ENCODE data around the gene AGAP1. TPM values are rescaled to one million over a fixed set of nuclear protein-coding genes. Genes with fewer than 3 reads are reported as not detected.

AGAP1 gene
- total RNA-seq, 1 donor from 2014 or later: 33.4 TPM

DNA sequence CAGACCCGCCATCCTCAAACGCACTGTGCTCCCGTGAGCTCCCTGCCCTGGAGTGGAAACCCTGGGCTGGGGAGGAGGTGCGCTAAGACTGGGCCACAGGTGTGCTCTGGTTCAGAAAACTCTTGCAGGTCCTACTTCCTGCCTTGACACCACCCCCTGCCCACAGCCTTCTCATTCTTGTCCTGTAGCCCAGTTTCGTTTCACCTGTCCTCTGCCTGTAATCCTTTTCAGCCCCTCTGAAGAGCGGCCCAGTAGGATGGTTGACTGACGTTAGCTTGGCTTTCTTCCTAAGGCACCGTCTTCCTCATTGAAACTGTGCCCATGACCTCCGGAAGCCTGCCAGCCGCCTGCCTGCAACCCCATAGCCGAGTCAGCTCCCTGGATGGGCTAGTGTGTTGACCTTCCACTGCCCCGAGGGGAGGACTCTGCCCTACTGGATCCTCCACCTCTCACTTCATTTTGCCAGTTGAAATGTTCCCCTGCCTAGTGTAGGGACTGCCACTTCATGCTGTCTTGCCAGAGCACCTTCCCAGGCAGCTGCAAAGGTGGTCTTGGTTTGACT is 116.9 kb downstream of the AGAP1 start:
- Histone ChIP-seq H3K9me3 (no peaks in the 10 kb centered on the region), H3K4me3 (no peak overlapping the region), H3K27ac (no peak overlapping the region), H3K4me1 (peaks cover 4% of the 10 kb centered on the region), H3K27me3 (no peaks in the 10 kb centered on the region), H3K36me3 (no peaks in the 10 kb centered on the region)
- intact Hi-C loops (cut with DNase I): no loop called here
- TF ChIP-seq, protein P1, sequence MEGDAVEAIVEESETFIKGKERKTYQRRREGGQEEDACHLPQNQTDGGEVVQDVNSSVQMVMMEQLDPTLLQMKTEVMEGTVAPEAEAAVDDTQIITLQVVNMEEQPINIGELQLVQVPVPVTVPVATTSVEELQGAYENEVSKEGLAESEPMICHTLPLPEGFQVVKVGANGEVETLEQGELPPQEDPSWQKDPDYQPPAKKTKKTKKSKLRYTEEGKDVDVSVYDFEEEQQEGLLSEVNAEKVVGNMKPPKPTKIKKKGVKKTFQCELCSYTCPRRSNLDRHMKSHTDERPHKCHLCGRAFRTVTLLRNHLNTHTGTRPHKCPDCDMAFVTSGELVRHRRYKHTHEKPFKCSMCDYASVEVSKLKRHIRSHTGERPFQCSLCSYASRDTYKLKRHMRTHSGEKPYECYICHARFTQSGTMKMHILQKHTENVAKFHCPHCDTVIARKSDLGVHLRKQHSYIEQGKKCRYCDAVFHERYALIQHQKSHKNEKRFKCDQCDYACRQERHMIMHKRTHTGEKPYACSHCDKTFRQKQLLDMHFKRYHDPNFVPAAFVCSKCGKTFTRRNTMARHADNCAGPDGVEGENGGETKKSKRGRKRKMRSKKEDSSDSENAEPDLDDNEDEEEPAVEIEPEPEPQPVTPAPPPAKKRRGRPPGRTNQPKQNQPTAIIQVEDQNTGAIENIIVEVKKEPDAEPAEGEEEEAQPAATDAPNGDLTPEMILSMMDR (IDR thresholded peaks at IDR 0.05): no peak
- DNase-seq (no peak), ATAC-seq (no peak)

DNA sequence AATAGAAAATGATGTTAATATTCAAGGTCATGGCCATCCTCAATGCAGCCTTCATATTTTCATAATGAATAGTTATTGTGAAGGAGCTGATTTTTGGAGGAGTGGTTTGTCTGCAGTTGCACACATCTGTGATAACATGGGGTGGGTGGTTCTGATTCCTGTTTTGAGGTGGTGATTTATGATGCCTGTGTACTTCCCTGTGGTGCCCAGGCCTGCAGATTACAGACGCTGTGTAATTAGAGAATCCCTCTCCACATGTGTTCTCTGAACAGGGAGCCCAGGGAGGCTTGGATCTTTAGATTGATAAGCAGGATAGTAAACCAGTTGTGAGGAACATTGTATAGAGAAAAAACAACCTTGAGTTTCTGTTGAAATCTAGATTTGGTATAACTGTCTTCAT is 117.5 kb downstream of the AGAP1 start:
- H3K4me1 ChIP-seq: peaks cover 4% of the 10 kb centered on the region
- no peak for ATAC-seq
- TF ChIP-seq, protein P1 (IDR thresholded peaks at IDR 0.05): no peak
- H3K27me3 ChIP-seq: no peaks in the 10 kb centered on the region
- H3K27ac ChIP-seq: no peak overlapping the region
- no peak overlapping the region for H3K4me3 ChIP-seq
- intact Hi-C loops (cut with DNase I): no loop called here
- no peak for DNase-seq
- no peaks in the 10 kb centered on the region for H3K36me3 ChIP-seq
- no peaks in the 10 kb centered on the region for H3K9me3 ChIP-seq

- Histone ChIP-seq H3K4me1 (peaks cover 4% of the 10 kb centered on the region), H3K36me3 (no peaks in the 10 kb centered on the region), H3K9me3 (no peaks in the 10 kb centered on the region), H3K27ac (no peak overlapping the region), H3K27me3 (no peaks in the 10 kb centered on the region), H3K4me3 (no peak overlapping the region)
- TF ChIP-seq, protein P1 (IDR thresholded peaks at IDR 0.05): no peak
- intact Hi-C loops (cut with DNase I): no loop called here
- no peak for DNase-seq
- no peak for ATAC-seq
Observed at GRCh38 chr2:235611756-235612155, 117.9 kb downstream of the AGAP1 start.

GRCh38 chr2:235612181-235612950 is 118.5 kb downstream of the AGAP1 start:
- no peaks in the 10 kb centered on the region for H3K36me3 ChIP-seq
- no peak for DNase-seq

GRCh38 chr2:235613649-235614048 is 119.8 kb downstream of the AGAP1 start:
- H3K36me3 ChIP-seq: no peaks in the 10 kb centered on the region
- peaks cover 4% of the 10 kb centered on the region for H3K4me1 ChIP-seq
- DNase-seq (no peak), ATAC-seq (no peak)
- no peak overlapping the region for H3K27ac ChIP-seq
- TF ChIP-seq, protein P1 (IDR thresholded peaks at IDR 0.05): no peak
- no peak overlapping the region for H3K4me3 ChIP-seq
- intact Hi-C loops (cut with DNase I): no loop called here
- H3K27me3 ChIP-seq: no peaks in the 10 kb centered on the region
- H3K9me3 ChIP-seq: no peaks in the 10 kb centered on the region

More at GRCh38 chr2:235612181-235612950, 118.5 kb downstream of the AGAP1 start:
- Histone ChIP-seq H3K9me3 (no peaks in the 10 kb centered on the region), H3K27ac (no peak overlapping the region), H3K4me1 (peaks cover 4% of the 10 kb centered on the region), H3K27me3 (no peaks in the 10 kb centered on the region), H3K4me3 (no peak overlapping the region)
- TF ChIP-seq, protein P1 (IDR thresholded peaks at IDR 0.05): no peak
- intact Hi-C loops (cut with DNase I): no loop called here
- ATAC-seq: no peak
